Endothelial cell of umbilical vein (primary cell): ENCODE results near the gene EXOC1L. TPM values are rescaled to one million over a fixed set of nuclear protein-coding genes. Genes with fewer than 3 reads are reported as not detected.
"Not testable (repeated sequence)": the region's sequence is repeated elsewhere in the genome, so short reads cannot be mapped to it uniquely, and the experiment has no call there.

Source experiments
- BruUV-seq: library from RNA; stranded (reverse); fragments of 400-500 nt; replicated peaks from 2 replicates; lab custom pipeline; 2021; lab: Mats Ljungman, UMichigan
- CTCF ChIA-PET: fragments of 300-600, 350-600 bp; sonication (Branson Sonifier 250); formaldehyde crosslinking; loops from one replicate; lab custom pipeline; 2021; ENCODE audit warnings: antibody characterized with exemption, inconsistent platforms; lab: Charles Lee
- POLR2A ChIA-PET: fragments of 300-600, 350-600 bp; sonication (Branson Sonifier 250); formaldehyde crosslinking; loops from one replicate; lab custom pipeline; 2021; ENCODE audit warnings: antibody characterized with exemption, inconsistent platforms; lab: Charles Lee
- DNase-seq: peaks from one replicate; pipeline ENCODE4 v3.0.0-alpha.2; 2011; ENCODE audit warnings: low read depth, low spot score
- FAIRE-seq: peaks from 2 replicates; lab custom pipeline; 2011; peaks lifted over from hg19 to GRCh38; lab: Jason Lieb, UNC
- H2AFZ ChIP-seq: 2 replicates; pipeline ENCODE4 v1.6.0; 2012; ENCODE audit warnings: low read depth, low read length, control low read depth, inconsistent platforms
- H3K27ac ChIP-seq: 2 replicates; pipeline ENCODE4 v1.5.1; 2011; ENCODE audit warnings: low read depth, mild to moderate bottlenecking, control low read depth, low read length, moderate library complexity; ENCODE audit not compliant: insufficient read depth
- H3K27me3 ChIP-seq, 2 experiments: 2 replicates each; pipeline versions ENCODE4 v1.6.0 to v1.6.1; 2011; ENCODE audit warnings: low read length in 2 of 2, mixed read lengths in 1 of 2; ENCODE audit not compliant: control insufficient read depth in 2 of 2, insufficient read depth in 2 of 2
- H3K36me3 ChIP-seq, 2 experiments: 2 replicates in 1 of 2; 3 replicates in 1 of 2; pipeline ENCODE4 v1.5.1; 2011; ENCODE audit warnings: low read length in 2 of 2, mild to moderate bottlenecking in 1 of 2, moderate library complexity in 1 of 2; ENCODE audit not compliant: control insufficient read depth in 2 of 2, insufficient read depth in 2 of 2; ENCODE audit errors: extremely low read depth in 1 of 2
- H3K4me1 ChIP-seq: 3 replicates; pipeline ENCODE4 v1.5.1; 2011; ENCODE audit warnings: mild to moderate bottlenecking, low read length; ENCODE audit not compliant: control insufficient read depth, insufficient read depth; ENCODE audit errors: extremely low read depth
- H3K4me2 ChIP-seq: 2 replicates; pipeline ENCODE4 v1.6.1; 2011; ENCODE audit warnings: low read length, control low read depth, mixed read lengths; ENCODE audit not compliant: insufficient read depth
- H3K4me3 ChIP-seq, 3 experiments: fragments of 200-600 bp in 1 of 3; sonication (generic), shearing (Covaris generic) in 1 of 3; replicated peaks in 1 of 3; 2 replicates each; pipeline ENCODE4 v1.5.1; 2011 to 2016; ENCODE audit warnings: control low read depth in 3 of 3, low read length in 3 of 3, mild to moderate bottlenecking in 2 of 3, inconsistent platforms in 1 of 3, low read depth in 1 of 3, moderate library complexity in 1 of 3; ENCODE audit not compliant: insufficient read depth in 1 of 3
- H3K79me2 ChIP-seq: 2 replicates; pipeline ENCODE4 v1.6.0; 2012; ENCODE audit warnings: low read length, inconsistent platforms; ENCODE audit not compliant: control insufficient read depth, insufficient read depth
- H3K9ac ChIP-seq: replicated peaks from 2 replicates; pipeline ENCODE3; 2011; ENCODE audit warnings: low read length, control low read depth; ENCODE audit not compliant: insufficient read depth; ENCODE audit errors: extremely low read depth
- H3K9me1 ChIP-seq: replicated peaks from 3 replicates; pipeline ENCODE4 v1.6.0; 2011; ENCODE audit warnings: mild to moderate bottlenecking, low read length; ENCODE audit not compliant: control insufficient read depth, insufficient read depth; ENCODE audit errors: extremely low read depth
- H3K9me3 ChIP-seq: replicated peaks from 2 replicates; pipeline ENCODE4 v1.5.1; 2012; ENCODE audit warnings: low read length, inconsistent platforms; ENCODE audit not compliant: control insufficient read depth, insufficient read depth
- H4K20me1 ChIP-seq: replicated peaks from 2 replicates; pipeline ENCODE3; 2011; ENCODE audit warnings: mild to moderate bottlenecking, low read length; ENCODE audit not compliant: control insufficient read depth, insufficient read depth; ENCODE audit errors: extremely low read depth
- CTCF ChIP-seq, 2 donors: IDR thresholded peaks; 1 replicate in 1 of 2; 2 replicates in 1 of 2; pipeline ENCODE4 v1.5.1; 2011; ENCODE audit warnings: low read length in 2 of 2, mild to moderate bottlenecking in 2 of 2, moderate library complexity in 2 of 2, control low read depth in 1 of 2, inconsistent platforms in 1 of 2, low read depth in 1 of 2; ENCODE audit not compliant: insufficient read depth in 1 of 2; ENCODE audit errors: extremely low read depth in 1 of 2
- EZH2 ChIP-seq: IDR thresholded peaks from 2 replicates; pipeline ENCODE4 v1.6.1; 2012; ENCODE audit warnings: borderline replicate concordance, low read depth, mild to moderate bottlenecking, moderate library complexity, low read length, inconsistent platforms; ENCODE audit not compliant: severe bottlenecking
- FOS ChIP-seq: IDR thresholded peaks from 2 replicates; pipeline ENCODE4 v1.6.1; 2011; ENCODE audit warnings: mild to moderate bottlenecking, low read length, moderate library complexity, borderline replicate concordance; ENCODE audit not compliant: insufficient read depth
- GATA2 ChIP-seq: IDR thresholded peaks from 2 replicates; pipeline ENCODE4 v1.7.0; 2011; ENCODE audit warnings: low read depth, mild to moderate bottlenecking, moderate library complexity, mixed read lengths, low read length; ENCODE audit not compliant: insufficient read length, insufficient read depth
- JUN ChIP-seq: IDR thresholded peaks from 2 replicates; pipeline ENCODE4 v1.6.1; 2011; ENCODE audit warnings: borderline replicate concordance, low read depth; ENCODE audit not compliant: insufficient read length, insufficient read depth
- MAX ChIP-seq: IDR thresholded peaks from 2 replicates; pipeline ENCODE4 v1.6.1; 2011; ENCODE audit not compliant: insufficient read depth, insufficient read length
- MYC ChIP-seq: IDR thresholded peaks from one replicate; pipeline ENCODE4 v1.6.1; 2011; ENCODE audit warnings: mild to moderate bottlenecking, low read depth, low read length
- POLR2A ChIP-seq: IDR thresholded peaks from 2 replicates; pipeline ENCODE4 v1.6.1; 2012; ENCODE audit warnings: low read depth, mild to moderate bottlenecking, control low read depth, low read length
- POLR2AphosphoS5 ChIP-seq: IDR thresholded peaks from 2 replicates; pipeline ENCODE4 v1.6.1; 2012; ENCODE audit warnings: low read depth, mild to moderate bottlenecking, control low read depth, low read length, moderate library complexity; ENCODE audit not compliant: insufficient read depth
- dilution Hi-C: fragments of 300-500 bp; cut with MboI; formaldehyde crosslinking; loops from one replicate; pipeline ENCODE4 v1.15.0; 2019; ENCODE audit warnings: low sequenced_read_pairs; ENCODE audit not compliant: extremely low pct_ligation_motif_present
- intact Hi-C: fragments of 100-400 bp; cut with micrococcal nuclease; formaldehyde crosslinking; loops from one replicate; pipeline ENCODE4 v1.10.0; 2022
- polyA plus RNA-seq, 4 experiments: library from polyadenylated mRNA; depleted of rRNA in 3 of 4; stranded (reverse) in 3 of 4; unstranded in 1 of 4; fragments of >200 nt; gene quantifications; 2 replicates each; pipeline versions ENCODE4 v1.2.1 to v1.2.3, GENCODE V29; 2011 to 2012; ENCODE audit warnings: missing spikeins in 1 of 4
- total RNA-seq: library from RNA; stranded (reverse); gene quantifications from 2 replicates; pipeline ENCODE4 v1.2.3, GENCODE V29; 2021

Gene EXOC1L
- total and polyA plus RNA-seq, 2 donors (not counting 3 experiments of a cell fraction or from before 2014, with no cell fraction given), result not detected

- Histone ChIP-seq H4K20me1 (no peaks in the 10 kb centered on the region), H3K27ac (no peak overlapping the region), H3K27me3 (peaks cover 0 to 16% of the 10 kb centered on the region in 2 experiments), H3K79me2 (no peaks in the 10 kb centered on the region), H2AFZ (no peak overlapping the region), H3K9ac (no peak overlapping the region), H3K4me1 (no peaks in the 10 kb centered on the region), H3K9me3 (no peaks in the 10 kb centered on the region), H3K4me3 (no peak overlapping the region), H3K9me1 (no peaks in the 10 kb centered on the region), H3K36me3 (no peaks in the 10 kb centered on the region), H3K4me2 (no peak overlapping the region)
- BruUV-seq, result no TSS peak
- no peak for FAIRE-seq
- dilution Hi-C loops (no loop called here), intact Hi-C loops (no loop called here)
- no peak for TF ChIP-seq FOS
- TF ChIP-seq JUN, result no peak
- TF ChIP-seq MAX, result no peak
- no peak for TF ChIP-seq EZH2
- TF ChIP-seq POLR2AphosphoS5, result no peak
- no peak for TF ChIP-seq CTCF (IDR thresholded peaks at IDR 0.05; ENCODE audit: extremely low read depth in 1 of 2, insufficient read depth in 1 of 2, low read depth in 1 of 2, low read length in 2 of 2)
- TF ChIP-seq GATA2, result no peak
- TF ChIP-seq POLR2A, result no peak
- TF ChIP-seq MYC, result no peak
- POLR2A ChIA-PET, result no interaction called here
- DNase-seq, result no peak
- CTCF ChIA-PET, result interaction anchor here (1.3 kb wide), 1 partner anchor 10 kb away, joined by 3 read pairs; no protein-coding TSS in a partner anchor
These were observed 21.4 kb downstream of the EXOC1L start for GRCh38 chr4:55840956-55841355.

GRCh38 chr4:55841373-55842239 is 22.0 kb downstream of the EXOC1L start:
- CTCF ChIA-PET, result interaction anchor here (1.3 kb wide), 1 partner anchor 11 kb away, joined by 3 read pairs; no protein-coding TSS in a partner anchor
- H3K9me1 ChIP-seq, H3K4me3 ChIP-seq, H3K27ac ChIP-seq, H3K79me2 ChIP-seq, H3K36me3 ChIP-seq, POLR2A ChIA-PET, H3K4me1 ChIP-seq, H3K9me3 ChIP-seq, H4K20me1 ChIP-seq, H3K9ac ChIP-seq, H2AFZ ChIP-seq, DNase-seq, FAIRE-seq, H3K4me2 ChIP-seq, BruUV-seq, dilution Hi-C loops, intact Hi-C loops: not testable (repeated sequence)
- peaks cover 0 to 13% of the 10 kb centered on the region in 2 experiments for H3K27me3 ChIP-seq
